HepG2 (cell line): Measurements from ENCODE around the gene SFXN1. TPM values are rescaled to one million over a fixed set of nuclear protein-coding genes. Genes with fewer than 3 reads are reported as not detected.

Source experiments
- ATAC-seq: fragments of 200-7000 bp; cut with Tn5 transposase; 3 replicates; pipeline ENCODE4 v1.9.1; 2020; ENCODE audit warnings: mild to moderate bottlenecking, moderate library complexity
- BruUV-seq: library from RNA; stranded (reverse); fragments of 400-500 nt; replicated peaks from 2 replicates; lab custom pipeline; 2021; lab: Mats Ljungman, UMichigan
- CTCF ChIA-PET: fragments of 300-600 bp; formaldehyde crosslinking; extraction: SDS; loops from one replicate; lab custom pipeline; 2021; ENCODE audit warnings: low total read pairs, inconsistent platforms, low intra/inter-chr PET ratio; lab: Yijun Ruan, JAX
- POLR2A ChIA-PET: fragments of 350-600 bp; sonication (Branson Sonifier 250); formaldehyde crosslinking; loops from one replicate; lab custom pipeline; 2020; ENCODE audit warnings: antibody characterized with exemption, inconsistent platforms; lab: Yijun Ruan, JAX
- DNase-seq: peaks from one replicate; pipeline ENCODE4 v3.0.0-alpha.2; 2015; ENCODE audit warnings: low spot score
- FAIRE-seq: peaks from 3 replicates; lab custom pipeline; 2011; peaks lifted over from hg19 to GRCh38; lab: Jason Lieb, UNC
- H2AFZ ChIP-seq: one replicate; pipeline ENCODE4 v1.6.1; 2011; ENCODE audit warnings: low read length, inconsistent platforms
- H3K27ac ChIP-seq: fragments of 300-600 bp; 3 replicates; pipeline ENCODE4 v1.8.0; 2011; ENCODE audit warnings: mixed run types, mild to moderate bottlenecking, mixed read lengths, low read length, inconsistent platforms; ENCODE audit not compliant: insufficient read depth; ENCODE audit errors: extremely low read length
- H3K27me3 ChIP-seq, 2 experiments: fragments of 200-600 bp in 1 of 2; 2 replicates in 1 of 2; 3 replicates in 1 of 2; pipeline versions ENCODE4 v1.6.0 to v1.8.0; 2011; ENCODE audit warnings: low read length in 2 of 2, mild to moderate bottlenecking in 2 of 2, moderate library complexity in 2 of 2, inconsistent platforms in 1 of 2; ENCODE audit not compliant: insufficient read depth in 2 of 2, control insufficient read depth in 1 of 2
- H3K36me3 ChIP-seq, 2 experiments: fragments of 200-600 bp in 1 of 2; replicated peaks in 1 of 2; 2 replicates in 1 of 2; 3 replicates in 1 of 2; pipeline versions ENCODE4 v1.5.1 to v1.8.0; 2011; ENCODE audit warnings: low read length in 2 of 2, inconsistent platforms in 1 of 2; ENCODE audit not compliant: insufficient read depth in 2 of 2, control insufficient read depth in 1 of 2
- H3K4me1 ChIP-seq: 2 replicates; pipeline ENCODE4 v1.5.1; 2012; ENCODE audit warnings: low read length, inconsistent platforms; ENCODE audit not compliant: insufficient read depth
- H3K4me2 ChIP-seq: 2 replicates; pipeline ENCODE4 v1.6.0; 2011; ENCODE audit warnings: low read depth, low read length, inconsistent platforms
- H3K4me3 ChIP-seq, 3 experiments: fragments of 200-600 bp in 1 of 3; sonication (generic), shearing (Covaris generic) in 1 of 3; replicated peaks in 1 of 3; 2 replicates each; pipeline ENCODE4 v1.5.1; 2011 to 2016; ENCODE audit warnings: low read length in 3 of 3, inconsistent platforms in 2 of 3, low read depth in 2 of 3, mild to moderate bottlenecking in 2 of 3, control low read depth in 1 of 3, mixed read lengths in 1 of 3; ENCODE audit not compliant: insufficient read depth in 1 of 3
- H3K79me2 ChIP-seq: one replicate; pipeline ENCODE4 v1.6.1; 2011; ENCODE audit warnings: low read length, inconsistent platforms; ENCODE audit not compliant: insufficient read depth
- H3K9ac ChIP-seq: 2 replicates; pipeline ENCODE4 v1.6.0; 2011; ENCODE audit warnings: mild to moderate bottlenecking, low read depth, low read length, inconsistent platforms; ENCODE audit not compliant: insufficient read depth
- H3K9me3 ChIP-seq: 2 replicates; pipeline ENCODE4 v1.5.1; 2012; ENCODE audit warnings: mild to moderate bottlenecking, low read length
- H4K20me1 ChIP-seq: 2 replicates; pipeline ENCODE4 v1.6.0; 2011; ENCODE audit warnings: inconsistent platforms, mild to moderate bottlenecking, low read length, moderate library complexity; ENCODE audit not compliant: insufficient read depth
- CC2D1A ChIP-seq: sonication (generic); formaldehyde crosslinking; IDR thresholded peaks from 2 replicates; pipeline ENCODE4 v1.8.1; 2023; ENCODE audit warnings: mild to moderate bottlenecking, missing genetic modification reagents
- CREB1 ChIP-seq, 2 experiments: fragments of 450-650 bp in 1 of 2; IDR thresholded peaks; 2 replicates each; pipeline ENCODE4 v1.6.1; 2016 to 2017; ENCODE audit warnings: control low read depth in 1 of 2, mild to moderate bottlenecking in 1 of 2, missing compliant biosample characterization in 1 of 2, missing genetic modification characterization in 1 of 2
- NKX3-1 ChIP-seq: sonication (generic); formaldehyde crosslinking; IDR thresholded peaks from 2 replicates; pipeline ENCODE4 v1.5.0; 2020; ENCODE audit warnings: missing genetic modification reagents
- U2AF2 ChIP-seq: fragments of 200-400 bp; formaldehyde crosslinking; IDR thresholded peaks from 2 replicates; pipeline ENCODE4 v1.6.1; 2017; ENCODE audit warnings: low read depth, mild to moderate bottlenecking, low read length
- ZNF770 ChIP-seq: sonication (generic); formaldehyde crosslinking; IDR thresholded peaks from 2 replicates; pipeline ENCODE4 v1.5.0; 2020; ENCODE audit warnings: mild to moderate bottlenecking, missing genetic modification reagents
- WGBS: methylation state at CpG from one replicate; pipeline ENCODE4 v1.1.6; 2017; ENCODE audit warnings: low lambda C conversion rate; 5-methylcytosine and 5-hydroxymethylcytosine counted together
- in situ Hi-C: cut with HindIII; loops from 2 replicates; pipeline ENCODE4 v1.10.0; 2017; ENCODE audit warnings: low pct_unique_long_range_greater_than_20kb; ENCODE audit not compliant: extremely low pct_ligation_motif_present
- intact Hi-C: fragments of 100-400 bp; cut with micrococcal nuclease; formaldehyde crosslinking; loops from one replicate; pipeline ENCODE4 v1.10.0; 2022; ENCODE audit not compliant: unreplicated experiment
- polyA plus RNA-seq, 8 experiments: library from polyadenylated mRNA; depleted of rRNA in 3 of 8; stranded (reverse) in 7 of 8; unstranded in 1 of 8; fragments of >200 nt; fragmentation: Illumina TruSeq in 4 of 8; extraction: Trizol in 4 of 8; gene quantifications; 2 replicates each; pipeline versions ENCODE4 v1.2.1 to v1.2.3, GENCODE V29; 2011 to 2016; ENCODE audit warnings: low read depth in 4 of 8, missing spikeins in 1 of 8, mixed read lengths in 1 of 8; ENCODE audit not compliant: insufficient read depth in 1 of 8
- total RNA-seq, 5 experiments: library from RNA; depleted of rRNA; stranded (reverse); fragments of >200 nt; fragmentation: Illumina TruSeq; extraction: Trizol; gene quantifications; 2 replicates each; pipeline ENCODE4 v1.2.3, GENCODE V29; 2016; ENCODE audit warnings: low read depth in 1 of 5
- TF ChIP-seq, protein P1 (sequence below): sonication (generic); formaldehyde crosslinking; IDR thresholded peaks from 2 replicates; pipeline ENCODE4 v1.4.0; 2020; ENCODE audit warnings: missing genetic modification reagents, borderline replicate concordance
- TF ChIP-seq, protein P2 (sequence below): sonication (generic); formaldehyde crosslinking; IDR thresholded peaks from 2 replicates; pipeline ENCODE4 v1.5.0; 2020; ENCODE audit warnings: mild to moderate bottlenecking, missing genetic modification reagents, borderline replicate concordance
- TF ChIP-seq, protein P3 (sequence below): sonication (generic); formaldehyde crosslinking; IDR thresholded peaks from 2 replicates; pipeline ENCODE4 v1.4.0; 2020; ENCODE audit warnings: low read depth, missing genetic modification reagents

The SFXN1 gene
- total and polyA plus RNA-seq, 2 of the 13 experiments (the other 11 are each of a cell fraction or from before 2014, with no cell fraction given), result 122 to 135 TPM

DNA sequence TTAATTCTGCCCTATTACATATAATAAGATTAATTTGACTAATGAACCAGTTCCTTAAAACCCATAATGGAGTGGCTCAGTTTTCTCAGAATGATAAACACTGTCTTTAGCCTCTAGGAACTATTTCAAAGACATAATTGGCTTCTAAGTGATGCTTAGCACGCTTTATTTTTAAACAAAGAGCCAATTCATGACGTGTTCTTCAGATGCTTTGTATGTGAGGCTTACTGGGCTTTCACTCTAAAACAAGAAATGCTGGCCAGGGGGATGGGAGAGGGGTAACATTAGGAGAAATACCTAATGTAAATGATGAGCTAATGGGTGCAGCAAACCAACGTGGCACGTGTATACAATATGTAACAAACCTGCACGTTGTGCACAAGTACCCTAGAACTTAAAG lies 7.6 kb upstream of the SFXN1 start:
- Histone ChIP-seq H3K27ac (no peak overlapping the region), H3K9ac (no peak overlapping the region), H4K20me1 (no peaks in the 10 kb centered on the region), H3K4me1 (peaks cover 27% of the 10 kb centered on the region), H3K36me3 (no peaks in the 10 kb centered on the region), H2AFZ (no peak overlapping the region), H3K4me2 (no peak overlapping the region), H3K9me3 (no peaks in the 10 kb centered on the region), H3K4me3 (no peak overlapping the region), H3K27me3 (peaks cover 3 to 32% of the 10 kb centered on the region in 2 experiments; a peak in 4 of 5 replicates), H3K79me2 (no peaks in the 10 kb centered on the region)
- FAIRE-seq (no peak), DNase-seq (no peak), ATAC-seq (no peak)
- no TSS peak for BruUV-seq
- CTCF ChIA-PET, result no interaction called here
- POLR2A ChIA-PET, result no interaction called here
- WGBS, result 7% methylated on average over 5 of the region's 5 CpGs
- in situ Hi-C loops (no loop called here), intact Hi-C loops (no loop called here)
- TF ChIP-seq, protein P1, sequence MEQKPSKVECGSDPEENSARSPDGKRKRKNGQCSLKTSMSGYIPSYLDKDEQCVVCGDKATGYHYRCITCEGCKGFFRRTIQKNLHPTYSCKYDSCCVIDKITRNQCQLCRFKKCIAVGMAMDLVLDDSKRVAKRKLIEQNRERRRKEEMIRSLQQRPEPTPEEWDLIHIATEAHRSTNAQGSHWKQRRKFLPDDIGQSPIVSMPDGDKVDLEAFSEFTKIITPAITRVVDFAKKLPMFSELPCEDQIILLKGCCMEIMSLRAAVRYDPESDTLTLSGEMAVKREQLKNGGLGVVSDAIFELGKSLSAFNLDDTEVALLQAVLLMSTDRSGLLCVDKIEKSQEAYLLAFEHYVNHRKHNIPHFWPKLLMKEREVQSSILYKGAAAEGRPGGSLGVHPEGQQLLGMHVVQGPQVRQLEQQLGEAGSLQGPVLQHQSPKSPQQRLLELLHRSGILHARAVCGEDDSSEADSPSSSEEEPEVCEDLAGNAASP (CRISPR knock-in tag), result no peak
- TF ChIP-seq, protein P2, sequence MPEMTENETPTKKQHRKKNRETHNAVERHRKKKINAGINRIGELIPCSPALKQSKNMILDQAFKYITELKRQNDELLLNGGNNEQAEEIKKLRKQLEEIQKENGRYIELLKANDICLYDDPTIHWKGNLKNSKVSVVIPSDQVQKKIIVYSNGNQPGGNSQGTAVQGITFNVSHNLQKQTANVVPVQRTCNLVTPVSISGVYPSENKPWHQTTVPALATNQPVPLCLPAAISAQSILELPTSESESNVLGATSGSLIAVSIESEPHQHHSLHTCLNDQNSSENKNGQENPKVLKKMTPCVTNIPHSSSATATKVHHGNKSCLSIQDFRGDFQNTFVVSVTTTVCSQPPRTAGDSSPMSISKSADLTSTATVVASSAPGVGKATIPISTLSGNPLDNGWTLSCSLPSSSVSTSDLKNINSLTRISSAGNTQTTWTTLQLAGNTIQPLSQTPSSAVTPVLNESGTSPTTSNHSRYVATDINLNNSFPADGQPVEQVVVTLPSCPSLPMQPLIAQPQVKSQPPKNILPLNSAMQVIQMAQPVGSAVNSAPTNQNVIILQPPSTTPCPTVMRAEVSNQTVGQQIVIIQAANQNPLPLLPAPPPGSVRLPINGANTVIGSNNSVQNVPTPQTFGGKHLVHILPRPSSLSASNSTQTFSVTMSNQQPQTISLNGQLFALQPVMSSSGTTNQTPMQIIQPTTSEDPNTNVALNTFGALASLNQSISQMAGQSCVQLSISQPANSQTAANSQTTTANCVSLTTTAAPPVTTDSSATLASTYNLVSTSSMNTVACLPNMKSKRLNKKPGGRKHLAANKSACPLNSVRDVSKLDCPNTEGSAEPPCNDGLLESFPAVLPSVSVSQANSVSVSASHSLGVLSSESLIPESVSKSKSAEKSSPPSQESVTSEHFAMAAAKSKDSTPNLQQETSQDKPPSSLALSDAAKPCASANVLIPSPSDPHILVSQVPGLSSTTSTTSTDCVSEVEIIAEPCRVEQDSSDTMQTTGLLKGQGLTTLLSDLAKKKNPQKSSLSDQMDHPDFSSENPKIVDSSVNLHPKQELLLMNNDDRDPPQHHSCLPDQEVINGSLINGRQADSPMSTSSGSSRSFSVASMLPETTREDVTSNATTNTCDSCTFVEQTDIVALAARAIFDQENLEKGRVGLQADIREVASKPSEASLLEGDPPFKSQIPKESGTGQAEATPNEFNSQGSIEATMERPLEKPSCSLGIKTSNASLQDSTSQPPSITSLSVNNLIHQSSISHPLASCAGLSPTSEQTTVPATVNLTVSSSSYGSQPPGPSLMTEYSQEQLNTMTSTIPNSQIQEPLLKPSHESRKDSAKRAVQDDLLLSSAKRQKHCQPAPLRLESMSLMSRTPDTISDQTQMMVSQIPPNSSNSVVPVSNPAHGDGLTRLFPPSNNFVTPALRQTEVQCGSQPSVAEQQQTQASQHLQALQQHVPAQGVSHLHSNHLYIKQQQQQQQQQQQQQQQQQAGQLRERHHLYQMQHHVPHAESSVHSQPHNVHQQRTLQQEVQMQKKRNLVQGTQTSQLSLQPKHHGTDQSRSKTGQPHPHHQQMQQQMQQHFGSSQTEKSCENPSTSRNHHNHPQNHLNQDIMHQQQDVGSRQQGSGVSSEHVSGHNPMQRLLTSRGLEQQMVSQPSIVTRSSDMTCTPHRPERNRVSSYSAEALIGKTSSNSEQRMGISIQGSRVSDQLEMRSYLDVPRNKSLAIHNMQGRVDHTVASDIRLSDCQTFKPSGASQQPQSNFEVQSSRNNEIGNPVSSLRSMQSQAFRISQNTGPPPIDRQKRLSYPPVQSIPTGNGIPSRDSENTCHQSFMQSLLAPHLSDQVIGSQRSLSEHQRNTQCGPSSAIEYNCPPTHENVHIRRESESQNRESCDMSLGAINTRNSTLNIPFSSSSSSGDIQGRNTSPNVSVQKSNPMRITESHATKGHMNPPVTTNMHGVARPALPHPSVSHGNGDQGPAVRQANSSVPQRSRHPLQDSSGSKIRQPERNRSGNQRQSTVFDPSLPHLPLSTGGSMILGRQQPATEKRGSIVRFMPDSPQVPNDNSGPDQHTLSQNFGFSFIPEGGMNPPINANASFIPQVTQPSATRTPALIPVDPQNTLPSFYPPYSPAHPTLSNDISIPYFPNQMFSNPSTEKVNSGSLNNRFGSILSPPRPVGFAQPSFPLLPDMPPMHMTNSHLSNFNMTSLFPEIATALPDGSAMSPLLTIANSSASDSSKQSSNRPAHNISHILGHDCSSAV (CRISPR knock-in tag), result no peak
- TF ChIP-seq NKX3-1 (CRISPR knock-in tag) (no peak), ZNF770 (CRISPR knock-in tag) (no peak), CC2D1A (CRISPR knock-in tag) (no peak), U2AF2 (no peak), CREB1 (IDR thresholded peaks at IDR 0.05) (no peak), CREB1 (CRISPR knock-in tag; IDR thresholded peaks at IDR 0.05) (no peak)
- TF ChIP-seq, protein P3, sequence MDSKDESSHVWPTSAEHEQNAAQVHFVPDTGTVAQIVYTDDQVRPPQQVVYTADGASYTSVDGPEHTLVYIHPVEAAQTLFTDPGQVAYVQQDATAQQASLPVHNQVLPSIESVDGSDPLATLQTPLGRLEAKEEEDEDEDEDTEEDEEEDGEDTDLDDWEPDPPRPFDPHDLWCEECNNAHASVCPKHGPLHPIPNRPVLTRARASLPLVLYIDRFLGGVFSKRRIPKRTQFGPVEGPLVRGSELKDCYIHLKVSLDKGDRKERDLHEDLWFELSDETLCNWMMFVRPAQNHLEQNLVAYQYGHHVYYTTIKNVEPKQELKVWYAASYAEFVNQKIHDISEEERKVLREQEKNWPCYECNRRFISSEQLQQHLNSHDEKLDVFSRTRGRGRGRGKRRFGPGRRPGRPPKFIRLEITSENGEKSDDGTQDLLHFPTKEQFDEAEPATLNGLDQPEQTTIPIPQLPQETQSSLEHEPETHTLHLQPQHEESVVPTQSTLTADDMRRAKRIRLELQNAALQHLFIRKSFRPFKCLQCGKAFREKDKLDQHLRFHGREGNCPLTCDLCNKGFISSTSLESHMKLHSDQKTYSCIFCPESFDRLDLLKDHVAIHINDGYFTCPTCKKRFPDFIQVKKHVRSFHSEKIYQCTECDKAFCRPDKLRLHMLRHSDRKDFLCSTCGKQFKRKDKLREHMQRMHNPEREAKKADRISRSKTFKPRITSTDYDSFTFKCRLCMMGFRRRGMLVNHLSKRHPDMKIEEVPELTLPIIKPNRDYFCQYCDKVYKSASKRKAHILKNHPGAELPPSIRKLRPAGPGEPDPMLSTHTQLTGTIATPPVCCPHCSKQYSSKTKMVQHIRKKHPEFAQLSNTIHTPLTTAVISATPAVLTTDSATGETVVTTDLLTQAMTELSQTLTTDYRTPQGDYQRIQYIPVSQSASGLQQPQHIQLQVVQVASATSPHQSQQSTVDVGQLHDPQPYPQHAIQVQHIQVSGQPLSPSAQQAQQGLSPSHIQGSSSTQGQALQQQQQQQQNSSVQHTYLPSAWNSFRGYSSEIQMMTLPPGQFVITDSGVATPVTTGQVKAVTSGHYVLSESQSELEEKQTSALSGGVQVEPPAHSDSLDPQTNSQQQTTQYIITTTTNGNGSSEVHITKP (CRISPR knock-in tag), result no peak
